Endodermal cell (in vitro differentiated cells): Measurements from ENCODE around the gene DEDD. TPM values are rescaled to one million over a fixed set of nuclear protein-coding genes. Genes with fewer than 3 reads are reported as not detected.

Source experiments
- DNase-seq: peaks from one replicate; pipeline ENCODE4 v3.0.0-alpha.2; 2017
- H3K27ac ChIP-seq: 2 replicates; pipeline ENCODE4 v1.5.1; 2013; ENCODE audit warnings: mild to moderate bottlenecking, low read depth, low read length, moderate library complexity
- H3K27me3 ChIP-seq: 2 replicates; pipeline ENCODE4 v1.6.1; 2013; ENCODE audit warnings: mild to moderate bottlenecking, low read length, moderate library complexity; ENCODE audit not compliant: insufficient read depth, control insufficient read depth, poor library complexity, severe bottlenecking
- H3K36me3 ChIP-seq: 2 replicates; pipeline ENCODE4 v1.7.0; 2013; ENCODE audit warnings: mild to moderate bottlenecking, low read length, moderate library complexity; ENCODE audit not compliant: control insufficient read depth, insufficient read depth
- H3K4me1 ChIP-seq: one replicate; pipeline ENCODE4 v1.7.0; 2013; ENCODE audit warnings: low read length; ENCODE audit not compliant: control insufficient read depth, insufficient read depth
- H3K4me3 ChIP-seq: 2 replicates; pipeline ENCODE4 v1.5.1; 2013; ENCODE audit warnings: mild to moderate bottlenecking, low read length, moderate library complexity
- H3K9ac ChIP-seq: 2 replicates; pipeline ENCODE4 v1.6.1; 2013; ENCODE audit warnings: mild to moderate bottlenecking, low read length, moderate library complexity; ENCODE audit not compliant: poor library complexity, severe bottlenecking; ENCODE audit errors: extremely low read depth
- H3K9me3 ChIP-seq: 2 replicates; pipeline ENCODE4 v1.6.1; 2013; ENCODE audit warnings: mild to moderate bottlenecking, low read length, moderate library complexity; ENCODE audit not compliant: control insufficient read depth
- H3K27ac Mint-ChIP-seq: 2 replicates; pipeline ENCODE4 v1.8.0; 2020; ENCODE audit warnings: mixed read lengths
- H3K27me3 Mint-ChIP-seq: 2 replicates; pipeline ENCODE4 v1.8.0; 2021; ENCODE audit warnings: mild to moderate bottlenecking, mixed read lengths; ENCODE audit not compliant: insufficient read depth
- H3K36me3 Mint-ChIP-seq: 2 replicates; pipeline ENCODE4 v1.8.0; 2020; ENCODE audit warnings: low read depth, mixed read lengths
- H3K4me1 Mint-ChIP-seq: 2 replicates; pipeline ENCODE4 v1.8.0; 2020; ENCODE audit warnings: mixed read lengths
- H3K4me3 Mint-ChIP-seq: 2 replicates; pipeline ENCODE4 v1.8.0; 2020; ENCODE audit warnings: mild to moderate bottlenecking, moderate library complexity, mixed read lengths
- H3K9me3 Mint-ChIP-seq: 2 replicates; pipeline ENCODE4 v1.8.0; 2020; ENCODE audit warnings: mild to moderate bottlenecking, mixed read lengths
- CTCF ChIP-seq: fragments of 200-600 bp; sonication (generic); conservative IDR thresholded peaks from 2 replicates; pipeline ENCODE4 v1.5.0; 2021; ENCODE audit warnings: antibody characterized with exemption, mild to moderate bottlenecking
- WGBS, 2 experiments: methylation state at CpG; one replicate each; pipeline versions ENCODE4 v1.1.5 to v1.1.7; 2013; ENCODE audit warnings: missing lambda C conversion rate in 2 of 2, mixed read lengths in 1 of 2; ENCODE audit not compliant: insufficient coverage in 1 of 2, insufficient read length in 1 of 2; 5-methylcytosine and 5-hydroxymethylcytosine counted together
- total RNA-seq, 2 donors: library from RNA; stranded (reverse); fragmentation: NEBNext Ultra II Directional in 1 of 2; extraction: Animal tissue kit (Norgen Biotek cat#: 25700) in 1 of 2; gene quantifications; 2 replicates in 1 of 2; 3 replicates in 1 of 2; pipeline ENCODE4 v1.2.1, GENCODE V29; 2021

The DEDD gene
- total RNA-seq, 2 donors from 2014 or later = 34.2 to 39.8 TPM

GRCh38 chr1:161100556-161100955 lies 31.9 kb downstream of the DEDD start:
- 86 to 100% methylated on average over 1 to 2 of the region's 2 CpGs for WGBS, 2 experiments
- H3K27ac Mint-ChIP-seq = no peak overlapping the region
- Histone ChIP-seq H3K4me3 (no peak overlapping the region), H3K9me3 (no peaks in the 10 kb centered on the region), H3K4me1 (no peaks in the 10 kb centered on the region), H3K27me3 (no peaks in the 10 kb centered on the region), H3K27ac (no peak overlapping the region), H3K36me3 (peaks cover 24% of the 10 kb centered on the region), H3K9ac (no peak overlapping the region)
- H3K9me3 Mint-ChIP-seq = no peaks in the 10 kb centered on the region
- H3K36me3 Mint-ChIP-seq = peaks cover 24% of the 10 kb centered on the region
- no peak for TF ChIP-seq CTCF
- peak; percentile 9 for DNase-seq
- H3K27me3 Mint-ChIP-seq = peaks cover 4% of the 10 kb centered on the region
- no peak overlapping the region for H3K4me3 Mint-ChIP-seq
- H3K4me1 Mint-ChIP-seq = peaks cover 4% of the 10 kb centered on the region

DNA sequence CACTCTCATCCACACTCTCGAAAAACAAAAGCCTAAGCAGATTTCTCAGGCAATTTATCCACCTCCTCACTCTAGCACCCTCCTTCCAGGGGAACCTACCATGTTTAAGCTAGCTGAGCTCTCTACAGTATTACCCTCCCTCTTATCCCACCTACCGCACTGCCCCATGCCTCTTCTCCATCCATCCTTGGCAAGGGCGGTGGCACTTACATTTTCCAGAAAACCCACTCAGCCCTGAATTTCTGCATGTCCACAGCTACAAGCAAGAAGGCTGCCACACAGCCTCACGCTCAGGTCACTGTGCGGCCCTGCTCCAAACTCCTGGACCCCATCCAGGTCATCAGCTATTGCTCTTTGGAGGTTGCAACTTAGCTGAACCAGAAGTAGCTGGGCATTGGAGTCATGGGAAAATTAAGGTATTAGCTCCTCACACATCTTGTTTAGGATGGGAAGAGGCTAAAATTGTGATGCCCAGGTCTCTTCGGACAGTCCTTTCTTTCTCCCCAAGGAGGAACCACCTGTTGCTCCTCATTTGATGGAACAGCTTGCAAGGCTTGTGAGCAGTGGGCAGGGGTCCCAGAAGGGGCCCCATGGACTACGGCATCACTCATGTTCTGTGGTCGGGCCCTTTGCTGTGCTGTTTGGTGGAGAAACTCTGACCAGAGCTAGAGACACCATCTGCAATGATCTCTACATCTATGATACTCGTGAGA lies 33.2 kb downstream of the DEDD start:
- no peak overlapping the region for H3K27ac ChIP-seq
- Mint-ChIP-seq H3K27ac (peak overlapping the region; percentile 24), H3K27me3 (peaks cover 8% of the 10 kb centered on the region), H3K36me3 (peaks cover 24% of the 10 kb centered on the region), H3K9me3 (no peaks in the 10 kb centered on the region), H3K4me1 (peaks cover 4% of the 10 kb centered on the region), H3K4me3 (peak overlapping the region; percentile 72)
- peak; percentile 31 for DNase-seq
- H3K9me3 ChIP-seq = no peaks in the 10 kb centered on the region
- H3K4me1 ChIP-seq = no peaks in the 10 kb centered on the region
- H3K9ac ChIP-seq = peak overlapping the region; percentile 78
- H3K36me3 ChIP-seq = peaks cover 24% of the 10 kb centered on the region
- no peak for TF ChIP-seq CTCF
- peaks cover 10% of the 10 kb centered on the region for H3K27me3 ChIP-seq
- WGBS, 2 experiments = 91 to 98% methylated on average over 4 to 9 of the region's 9 CpGs
- peak overlapping the region; percentile 82 for H3K4me3 ChIP-seq

GRCh38 chr1:161098210-161099068 lies 34.0 kb downstream of the DEDD start, which contains the start of gene KLHDC9:
KLHDC9 (plus strand) TSS chr1:161098361; CDS start chr1:161098536, 175 bp downstream.
- Histone ChIP-seq H3K36me3 (peaks cover 24% of the 10 kb centered on the region), H3K27ac (no peak within 1 kb of the TSS), H3K9ac (peak within 1 kb of the TSS; percentile 78), H3K9me3 (no peaks in the 10 kb centered on the region), H3K27me3 (peaks cover 10% of the 10 kb centered on the region), H3K4me3 (peak within 1 kb of the TSS; percentile 82), H3K4me1 (no peaks in the 10 kb centered on the region)
- H3K27ac Mint-ChIP-seq = peak within 1 kb of the TSS; percentile 89
- no peaks in the 10 kb centered on the region for H3K9me3 Mint-ChIP-seq
- 3 to 11% methylated on average over 29 to 71 of the region's 71 CpGs for WGBS, 2 experiments
- peaks cover 4% of the 10 kb centered on the region for H3K4me1 Mint-ChIP-seq
- peak; percentile 56 for TF ChIP-seq CTCF
- peak; percentile 98 for DNase-seq
- H3K4me3 Mint-ChIP-seq = peak within 1 kb of the TSS; percentile 72
- peaks cover 8% of the 10 kb centered on the region for H3K27me3 Mint-ChIP-seq
- peaks cover 24% of the 10 kb centered on the region for H3K36me3 Mint-ChIP-seq
